ENCODE results near the gene LRRFIP1.

Gene LRRFIP1

GRCh38 chr2:237650455-237650850 lies 23.1 kb downstream of the LRRFIP1 start:
- H3K9me3 ChIP-seq (ENCODE audit: severe bottlenecking) = no peaks in the 10 kb centered on the region
- peaks cover 3% of the 10 kb centered on the region; the same call in 1 of the 2 replicates for H3K36me3 ChIP-seq
- H3K27ac ChIP-seq = no peak overlapping the region
- no peak for TF ChIP-seq CTCF (IDR thresholded peaks at IDR 0.05; ENCODE audit: low read depth, low read length)
- DNase-seq = no peak
- no peaks in the 10 kb centered on the region for H3K27me3 ChIP-seq (ENCODE audit: insufficient read depth, low read depth, severe bottlenecking)
- no peak overlapping the region for H3K4me3 ChIP-seq (ENCODE audit: low read depth, low read length)

GRCh38 chr2:237651761-237652160 lies 24.4 kb downstream of the LRRFIP1 start:
- H3K36me3 ChIP-seq = peaks cover 3% of the 10 kb centered on the region; the same call in 1 of the 2 replicates
- no peaks in the 10 kb centered on the region for H3K27me3 ChIP-seq (ENCODE audit: insufficient read depth, low read depth, severe bottlenecking)
- H3K9me3 ChIP-seq (ENCODE audit: severe bottlenecking) = no peaks in the 10 kb centered on the region
- no peak for DNase-seq
- no peak overlapping the region for H3K4me3 ChIP-seq (ENCODE audit: low read depth, low read length)
- no peak for TF ChIP-seq CTCF (IDR thresholded peaks at IDR 0.05; ENCODE audit: low read depth, low read length)
- H3K27ac ChIP-seq = no peak overlapping the region

- H3K36me3 ChIP-seq = peaks cover 3% of the 10 kb centered on the region; the same call in 1 of the 2 replicates
- H3K4me3 ChIP-seq (ENCODE audit: low read depth, low read length) = no peak overlapping the region
- H3K27me3 ChIP-seq (ENCODE audit: insufficient read depth, low read depth, severe bottlenecking) = no peaks in the 10 kb centered on the region
- no peak for DNase-seq
- no peaks in the 10 kb centered on the region for H3K9me3 ChIP-seq (ENCODE audit: severe bottlenecking)
- TF ChIP-seq CTCF (IDR thresholded peaks at IDR 0.05; ENCODE audit: low read depth, low read length) = no peak
- H3K27ac ChIP-seq = no peak overlapping the region
These were observed 24.8 kb downstream of the LRRFIP1 start for GRCh38 chr2:237652181-237652580.

- DNase-seq = no peak
- Histone ChIP-seq H3K36me3 (peaks cover 3% of the 10 kb centered on the region; the same call in 1 of the 2 replicates), H3K9me3 (ENCODE audit: severe bottlenecking) (no peaks in the 10 kb centered on the region), H3K27ac (no peak overlapping the region), H3K27me3 (ENCODE audit: insufficient read depth, low read depth, severe bottlenecking) (no peaks in the 10 kb centered on the region), H3K4me3 (ENCODE audit: low read depth, low read length) (no peak overlapping the region)
- no peak for TF ChIP-seq CTCF (IDR thresholded peaks at IDR 0.05; ENCODE audit: low read depth, low read length)
These were observed 25.5 kb downstream of the LRRFIP1 start for GRCh38 chr2:237652854-237653253.

GRCh38 chr2:237653776-237654558 lies 26.6 kb downstream of the LRRFIP1 start:
- TF ChIP-seq CTCF (IDR thresholded peaks at IDR 0.05; ENCODE audit: low read depth, low read length) = no peak
- no peak for DNase-seq
- no peak overlapping the region for H3K27ac ChIP-seq
- H3K27me3 ChIP-seq (ENCODE audit: insufficient read depth, low read depth, severe bottlenecking) = no peaks in the 10 kb centered on the region
- H3K9me3 ChIP-seq (ENCODE audit: severe bottlenecking) = no peaks in the 10 kb centered on the region
- no peak overlapping the region for H3K4me3 ChIP-seq (ENCODE audit: low read depth, low read length)
- peaks cover 3% of the 10 kb centered on the region; the same call in 1 of the 2 replicates for H3K36me3 ChIP-seq

All from WERI-Rb-1 (cell line).